Astrocyte (in vitro differentiated cells and primary cell): ENCODE data around the gene MGAT2.

Source experiments
- CTCF ChIP-seq: IDR thresholded peaks from 2 replicates; pipeline ENCODE4 v1.5.1; 2011; ENCODE audit warnings: low read depth, mild to moderate bottlenecking, inconsistent platforms, low read length, moderate library complexity; ENCODE audit not compliant: insufficient read depth
- EZH2 ChIP-seq: IDR thresholded peaks from 2 replicates; pipeline ENCODE4 v1.6.1; 2012; ENCODE audit warnings: mild to moderate bottlenecking, low read length, inconsistent platforms; ENCODE audit not compliant: insufficient read depth

GRCh38 chr14:49617852-49618519, 2.6 kb upstream of the MGAT2 start:
- no peak for TF ChIP-seq CTCF
- TF ChIP-seq EZH2: no peak
